ENCODE results near the gene PPP1R7. TPM values are rescaled to one million over a fixed set of nuclear protein-coding genes. Genes with fewer than 3 reads are reported as not detected.

The PPP1R7 gene
- total RNA-seq, 1 donor from 2014 or later: 57.7 TPM

DNA sequence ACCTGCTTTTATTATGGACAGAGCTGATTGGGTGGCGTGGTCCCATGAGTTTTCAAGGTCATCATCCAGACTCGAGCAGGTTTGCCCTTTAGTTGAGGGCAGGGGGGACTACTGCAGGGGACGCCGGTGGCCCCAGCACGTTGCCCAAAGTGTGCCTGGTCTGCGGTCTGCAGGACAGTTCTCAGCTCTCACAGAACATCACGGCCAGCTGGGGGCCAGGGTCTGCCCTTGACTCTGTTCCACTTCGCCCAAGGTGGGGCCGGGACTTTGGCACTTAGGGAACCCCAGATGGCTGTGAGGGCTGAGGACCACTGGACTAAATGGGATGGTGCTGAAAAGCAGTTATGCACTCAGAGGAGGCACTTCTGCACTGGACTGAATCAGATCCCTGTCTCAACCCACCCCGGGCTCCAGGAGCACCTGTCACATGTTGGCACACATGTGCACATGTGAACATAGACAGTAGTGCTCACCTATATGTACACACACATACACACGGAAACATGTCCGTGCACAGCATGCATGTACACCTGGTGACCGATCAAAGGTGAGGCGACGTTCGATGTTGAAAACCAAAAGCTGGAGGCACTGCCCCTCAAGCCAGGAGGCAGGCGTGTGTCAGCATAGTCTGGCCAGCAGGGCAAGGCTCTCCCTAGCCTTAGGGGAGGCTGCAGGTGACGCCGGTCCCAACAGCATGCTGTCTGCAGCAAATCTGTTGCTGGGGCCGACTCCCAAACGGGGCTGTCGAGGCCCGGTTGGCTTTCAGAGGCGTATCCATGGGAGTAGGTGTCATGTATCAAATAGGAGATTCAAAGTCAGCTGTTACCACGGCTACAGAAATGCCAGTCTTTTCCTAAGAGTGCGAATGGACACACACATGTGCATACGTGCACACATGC, 48.4 kb downstream of the PPP1R7 start:
- DNase-seq (ENCODE audit: low read depth): no peak

DNA sequence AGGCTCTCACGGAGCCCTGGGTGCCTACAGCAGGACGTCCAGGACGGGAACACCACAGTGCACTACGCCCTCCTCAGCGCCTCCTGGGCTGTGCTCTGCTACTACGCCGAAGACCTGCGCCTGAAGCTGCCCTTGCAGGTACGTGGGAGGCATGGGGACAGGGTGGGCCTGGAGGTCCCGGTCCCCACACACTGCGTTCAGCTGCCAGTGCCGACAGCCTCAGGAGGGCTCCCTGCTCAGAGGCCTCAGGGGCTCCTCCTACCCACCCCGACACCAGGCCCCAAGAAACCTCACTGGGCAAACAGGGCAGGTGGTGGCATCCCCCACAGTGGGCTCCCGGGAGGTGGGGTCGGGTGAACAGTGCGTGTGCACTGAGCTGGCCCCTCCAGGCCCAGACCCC, 49.0 kb downstream of the PPP1R7 start:
- DNase-seq (ENCODE audit: low read depth): no peak
- H3K4me3 ChIP-seq (ENCODE audit: low read depth, low read length): no peak overlapping the region
- TF ChIP-seq, protein P1, sequence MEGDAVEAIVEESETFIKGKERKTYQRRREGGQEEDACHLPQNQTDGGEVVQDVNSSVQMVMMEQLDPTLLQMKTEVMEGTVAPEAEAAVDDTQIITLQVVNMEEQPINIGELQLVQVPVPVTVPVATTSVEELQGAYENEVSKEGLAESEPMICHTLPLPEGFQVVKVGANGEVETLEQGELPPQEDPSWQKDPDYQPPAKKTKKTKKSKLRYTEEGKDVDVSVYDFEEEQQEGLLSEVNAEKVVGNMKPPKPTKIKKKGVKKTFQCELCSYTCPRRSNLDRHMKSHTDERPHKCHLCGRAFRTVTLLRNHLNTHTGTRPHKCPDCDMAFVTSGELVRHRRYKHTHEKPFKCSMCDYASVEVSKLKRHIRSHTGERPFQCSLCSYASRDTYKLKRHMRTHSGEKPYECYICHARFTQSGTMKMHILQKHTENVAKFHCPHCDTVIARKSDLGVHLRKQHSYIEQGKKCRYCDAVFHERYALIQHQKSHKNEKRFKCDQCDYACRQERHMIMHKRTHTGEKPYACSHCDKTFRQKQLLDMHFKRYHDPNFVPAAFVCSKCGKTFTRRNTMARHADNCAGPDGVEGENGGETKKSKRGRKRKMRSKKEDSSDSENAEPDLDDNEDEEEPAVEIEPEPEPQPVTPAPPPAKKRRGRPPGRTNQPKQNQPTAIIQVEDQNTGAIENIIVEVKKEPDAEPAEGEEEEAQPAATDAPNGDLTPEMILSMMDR (conservative IDR thresholded peaks at IDR 0.05; ENCODE audit: low read depth, low read length): no peak

More for the DNA sequence above, 48.4 kb downstream of the PPP1R7 start:
- TF ChIP-seq, protein P1 (conservative IDR thresholded peaks at IDR 0.05; ENCODE audit: low read depth, low read length): no peak
- no peak overlapping the region for H3K4me3 ChIP-seq (ENCODE audit: low read depth, low read length)

DNA sequence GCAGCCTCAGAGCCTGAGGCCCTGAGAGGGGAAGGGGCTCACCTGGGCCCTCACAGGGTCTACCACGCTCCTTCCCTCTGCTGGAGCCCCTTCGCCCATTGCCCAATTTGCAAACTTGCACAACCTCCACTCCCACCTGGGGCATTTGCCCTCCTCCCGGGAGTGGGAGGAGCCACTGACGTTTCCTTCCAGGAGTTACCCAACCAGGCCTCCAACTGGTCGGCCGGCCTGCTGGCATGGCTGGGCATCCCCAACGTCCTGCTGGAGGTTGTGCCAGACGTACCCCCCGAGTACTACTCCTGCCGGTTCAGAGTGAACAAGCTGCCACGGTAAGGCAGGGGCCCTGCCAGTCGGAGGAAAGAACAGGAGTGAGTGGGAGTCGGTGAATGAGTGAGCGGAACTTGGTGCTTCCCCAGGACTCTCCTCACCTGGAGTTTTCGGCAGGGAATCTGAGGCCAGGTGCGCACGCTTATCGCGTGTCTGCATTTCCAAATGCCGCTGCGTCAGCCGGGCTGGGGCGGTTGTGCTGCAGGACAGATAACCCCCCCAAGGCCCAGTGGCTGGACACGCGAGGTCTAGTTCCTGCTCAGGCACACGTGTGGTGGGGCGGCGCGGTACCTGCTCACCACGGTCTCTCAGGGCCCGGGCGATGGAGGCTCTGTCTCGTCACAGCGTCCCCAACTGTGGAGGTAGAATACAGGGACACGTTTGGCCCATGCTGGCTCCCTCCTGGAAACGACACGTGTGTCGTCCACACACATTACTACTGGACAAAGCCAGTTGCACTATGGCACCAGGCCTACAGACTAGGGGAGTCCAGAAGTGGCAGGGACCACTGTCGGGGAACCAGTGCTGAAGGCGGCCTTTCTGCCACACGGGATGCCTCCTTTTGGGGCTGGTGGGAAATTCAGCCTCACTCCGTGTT, 49.9 kb downstream of the PPP1R7 start:
- TF ChIP-seq, protein P1 (conservative IDR thresholded peaks at IDR 0.05; ENCODE audit: low read depth, low read length): no peak
- DNase-seq (ENCODE audit: low read depth): no peak
- H3K4me3 ChIP-seq (ENCODE audit: low read depth, low read length): no peak overlapping the region

DNA sequence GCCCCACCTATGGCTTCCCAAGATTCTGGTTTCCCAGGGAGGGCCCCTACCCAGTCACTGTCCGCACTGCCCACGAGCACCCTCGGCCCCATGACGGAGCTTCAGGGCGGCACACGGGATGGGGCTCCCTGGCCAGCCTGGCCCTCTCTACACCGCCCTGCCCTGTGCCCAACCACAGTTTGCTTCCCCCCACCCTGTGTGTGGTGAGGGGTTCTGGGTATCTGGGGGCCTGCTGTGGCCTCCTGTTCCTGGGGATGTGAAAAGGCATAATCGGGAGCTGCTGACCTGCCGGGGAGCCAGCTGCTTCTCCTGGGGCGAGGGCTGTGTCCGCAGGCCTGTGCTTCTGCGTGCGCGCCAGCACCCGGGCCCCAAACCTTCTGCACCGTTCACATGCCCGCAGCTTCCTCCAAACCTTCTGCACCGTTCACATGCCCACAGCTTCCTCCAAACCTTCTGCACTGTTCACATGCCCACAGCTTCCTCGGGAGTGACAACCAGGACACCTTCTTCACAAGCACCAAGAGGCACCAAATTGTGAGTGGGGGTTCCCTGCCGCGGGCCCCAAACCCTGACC, 50.6 kb downstream of the PPP1R7 start:
- TF ChIP-seq, protein P1 (conservative IDR thresholded peaks at IDR 0.05; ENCODE audit: low read depth, low read length): no peak
- no peak for DNase-seq (ENCODE audit: low read depth)
- no peak overlapping the region for H3K4me3 ChIP-seq (ENCODE audit: low read depth, low read length)

DNA sequence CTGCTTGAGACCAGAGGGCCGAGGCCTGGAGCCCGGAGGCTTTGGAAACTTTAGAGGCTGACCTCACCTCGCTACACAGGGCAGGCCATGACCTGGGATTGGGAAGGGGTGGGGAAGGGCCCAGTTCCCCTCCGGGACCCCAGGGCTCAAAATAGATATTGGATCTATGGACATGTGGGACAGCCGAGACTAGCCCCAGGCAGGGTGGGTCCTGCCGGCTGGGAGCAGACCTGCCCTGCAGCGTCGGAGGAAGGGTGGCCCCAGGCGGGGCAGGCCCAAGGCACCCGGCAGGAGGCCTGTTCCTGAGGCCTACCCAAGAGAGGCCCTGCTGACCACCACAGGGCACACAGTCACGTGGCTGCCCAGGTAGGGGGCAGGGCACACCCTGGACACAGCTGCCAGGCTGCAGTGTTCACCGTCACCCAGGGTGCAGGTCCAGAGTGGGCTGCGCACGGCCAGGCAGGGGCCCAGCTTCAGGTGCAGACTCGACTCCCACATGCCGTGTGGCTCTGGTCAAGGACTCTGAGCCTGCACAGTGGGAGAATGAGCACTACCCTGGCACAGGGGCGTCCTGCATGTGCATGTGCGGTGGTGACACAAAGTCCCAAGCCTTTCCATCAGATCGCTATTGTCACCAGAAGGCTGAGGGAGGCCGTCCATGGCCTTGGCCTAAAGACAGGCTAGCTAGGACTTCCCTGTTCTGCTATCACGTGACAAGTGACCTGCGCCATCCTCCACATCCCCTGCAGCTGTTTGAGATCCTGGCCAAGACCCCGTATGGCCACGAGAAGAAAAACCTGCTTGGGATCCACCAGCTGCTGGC, 51.4 kb downstream of the PPP1R7 start:
- TF ChIP-seq, protein P1 (conservative IDR thresholded peaks at IDR 0.05; ENCODE audit: low read depth, low read length): no peak
- H3K4me3 ChIP-seq (ENCODE audit: low read depth, low read length): no peak overlapping the region
- no peak for DNase-seq (ENCODE audit: low read depth)

DNA sequence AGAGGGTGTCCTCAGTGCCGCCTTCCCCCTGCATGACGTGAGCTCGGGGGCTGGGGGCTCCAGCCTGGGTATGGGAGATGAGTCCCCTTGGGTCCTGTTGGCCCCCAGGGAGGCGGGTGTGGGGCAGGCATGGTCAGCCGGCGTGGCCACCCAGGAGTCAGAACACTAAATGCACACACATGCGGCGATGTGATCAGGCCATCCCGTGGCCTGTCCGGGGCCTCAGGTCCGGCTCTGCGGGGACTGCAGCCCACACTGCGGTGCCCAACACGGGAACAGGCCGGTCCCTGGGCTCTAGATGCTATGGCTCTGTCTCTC, 52.0 kb downstream of the PPP1R7 start:
- TF ChIP-seq, protein P1 (conservative IDR thresholded peaks at IDR 0.05; ENCODE audit: low read depth, low read length): no peak
- no peak overlapping the region for H3K4me3 ChIP-seq (ENCODE audit: low read depth, low read length)
- no peak for DNase-seq (ENCODE audit: low read depth)

Data from epithelial cell of proximal tubule (primary cell).